HepG2 (cell line): ENCODE results near the gene LRBA. TPM values are rescaled to one million over a fixed set of nuclear protein-coding genes. Genes with fewer than 3 reads are reported as not detected.

Source experiments
- ATAC-seq: fragments of 200-7000 bp; cut with Tn5 transposase; 3 replicates; pipeline ENCODE4 v1.9.1; 2020; ENCODE audit warnings: mild to moderate bottlenecking, moderate library complexity
- BruUV-seq: library from RNA; stranded (reverse); fragments of 400-500 nt; replicated peaks from 2 replicates; lab custom pipeline; 2021; lab: Mats Ljungman, UMichigan
- CTCF ChIA-PET: fragments of 300-600 bp; formaldehyde crosslinking; extraction: SDS; loops from one replicate; lab custom pipeline; 2021; ENCODE audit warnings: low total read pairs, inconsistent platforms, low intra/inter-chr PET ratio; lab: Yijun Ruan, JAX
- POLR2A ChIA-PET: fragments of 350-600 bp; sonication (Branson Sonifier 250); formaldehyde crosslinking; loops from one replicate; lab custom pipeline; 2020; ENCODE audit warnings: antibody characterized with exemption, inconsistent platforms; lab: Yijun Ruan, JAX
- DNase-seq: peaks from one replicate; pipeline ENCODE4 v3.0.0-alpha.2; 2015; ENCODE audit warnings: low spot score
- FAIRE-seq: peaks from 3 replicates; lab custom pipeline; 2011; peaks lifted over from hg19 to GRCh38; lab: Jason Lieb, UNC
- H2AFZ ChIP-seq: one replicate; pipeline ENCODE4 v1.6.1; 2011; ENCODE audit warnings: low read length, inconsistent platforms
- H3K27ac ChIP-seq: fragments of 300-600 bp; 3 replicates; pipeline ENCODE4 v1.8.0; 2011; ENCODE audit warnings: mixed run types, mild to moderate bottlenecking, mixed read lengths, low read length, inconsistent platforms; ENCODE audit not compliant: insufficient read depth; ENCODE audit errors: extremely low read length
- H3K27me3 ChIP-seq, 2 experiments: fragments of 200-600 bp in 1 of 2; 2 replicates in 1 of 2; 3 replicates in 1 of 2; pipeline versions ENCODE4 v1.6.0 to v1.8.0; 2011; ENCODE audit warnings: low read length in 2 of 2, mild to moderate bottlenecking in 2 of 2, moderate library complexity in 2 of 2, inconsistent platforms in 1 of 2; ENCODE audit not compliant: insufficient read depth in 2 of 2, control insufficient read depth in 1 of 2
- H3K36me3 ChIP-seq, 2 experiments: fragments of 200-600 bp in 1 of 2; replicated peaks in 1 of 2; 2 replicates in 1 of 2; 3 replicates in 1 of 2; pipeline versions ENCODE4 v1.5.1 to v1.8.0; 2011; ENCODE audit warnings: low read length in 2 of 2, inconsistent platforms in 1 of 2; ENCODE audit not compliant: insufficient read depth in 2 of 2, control insufficient read depth in 1 of 2
- H3K4me1 ChIP-seq: 2 replicates; pipeline ENCODE4 v1.5.1; 2012; ENCODE audit warnings: low read length, inconsistent platforms; ENCODE audit not compliant: insufficient read depth
- H3K4me2 ChIP-seq: 2 replicates; pipeline ENCODE4 v1.6.0; 2011; ENCODE audit warnings: low read depth, low read length, inconsistent platforms
- H3K4me3 ChIP-seq, 3 experiments: fragments of 200-600 bp in 1 of 3; sonication (generic), shearing (Covaris generic) in 1 of 3; replicated peaks in 1 of 3; 2 replicates each; pipeline ENCODE4 v1.5.1; 2011 to 2016; ENCODE audit warnings: low read length in 3 of 3, inconsistent platforms in 2 of 3, low read depth in 2 of 3, mild to moderate bottlenecking in 2 of 3, control low read depth in 1 of 3, mixed read lengths in 1 of 3; ENCODE audit not compliant: insufficient read depth in 1 of 3
- H3K79me2 ChIP-seq: one replicate; pipeline ENCODE4 v1.6.1; 2011; ENCODE audit warnings: low read length, inconsistent platforms; ENCODE audit not compliant: insufficient read depth
- H3K9ac ChIP-seq: 2 replicates; pipeline ENCODE4 v1.6.0; 2011; ENCODE audit warnings: mild to moderate bottlenecking, low read depth, low read length, inconsistent platforms; ENCODE audit not compliant: insufficient read depth
- H3K9me3 ChIP-seq: 2 replicates; pipeline ENCODE4 v1.5.1; 2012; ENCODE audit warnings: mild to moderate bottlenecking, low read length
- H4K20me1 ChIP-seq: 2 replicates; pipeline ENCODE4 v1.6.0; 2011; ENCODE audit warnings: inconsistent platforms, mild to moderate bottlenecking, low read length, moderate library complexity; ENCODE audit not compliant: insufficient read depth
- CHCHD3 ChIP-seq: sonication (generic); formaldehyde crosslinking; IDR thresholded peaks from 2 replicates; pipeline ENCODE4 v1.8.0; 2022; ENCODE audit warnings: mild to moderate bottlenecking, missing genetic modification reagents, moderate library complexity
- KMT2B ChIP-seq: IDR thresholded peaks from 2 replicates; pipeline ENCODE4 v1.6.1; 2016; ENCODE audit warnings: missing genetic modification reagents, missing compliant biosample characterization
- NBN ChIP-seq: fragments of 450-650 bp; conservative IDR thresholded peaks from 2 replicates; pipeline ENCODE4 v1.6.1; 2017
- ONECUT2 ChIP-seq: sonication (generic); formaldehyde crosslinking; IDR thresholded peaks from 2 replicates; pipeline ENCODE4 v1.4.0; 2020; ENCODE audit warnings: missing genetic modification reagents
- SIN3A ChIP-seq: IDR thresholded peaks from 2 replicates; pipeline ENCODE4 v1.6.1; 2011; ENCODE audit warnings: low read depth, mild to moderate bottlenecking, control low read depth, low read length, borderline replicate concordance
- TBX3 ChIP-seq: fragments of 450-650 bp; IDR thresholded peaks from 2 replicates; pipeline ENCODE4 v1.6.1; 2017; ENCODE audit warnings: antibody characterized with exemption, mild to moderate bottlenecking, inconsistent platforms, borderline replicate concordance
- ZKSCAN8 ChIP-seq: IDR thresholded peaks from 2 replicates; pipeline ENCODE4 v1.6.1; 2016; ENCODE audit warnings: borderline replicate concordance, missing genetic modification reagents, missing compliant biosample characterization
- ZNF251 ChIP-seq: sonication (generic); formaldehyde crosslinking; IDR thresholded peaks from 2 replicates; pipeline ENCODE4 v1.9.0; 2021; ENCODE audit warnings: mild to moderate bottlenecking, missing genetic modification reagents
- ZNF317 ChIP-seq: sonication (generic); formaldehyde crosslinking; IDR thresholded peaks from 2 replicates; pipeline ENCODE4 v1.5.0; 2020; ENCODE audit warnings: mild to moderate bottlenecking, missing genetic modification reagents
- ZNF33A ChIP-seq: sonication (generic); formaldehyde crosslinking; IDR thresholded peaks from 2 replicates; pipeline ENCODE4 v1.5.1; 2020; ENCODE audit warnings: missing genetic modification reagents, mild to moderate bottlenecking, moderate library complexity, borderline replicate concordance
- ZNF432 ChIP-seq: sonication (generic); formaldehyde crosslinking; IDR thresholded peaks from 2 replicates; pipeline ENCODE4 v1.5.0; 2020; ENCODE audit warnings: missing genetic modification reagents, mild to moderate bottlenecking, borderline replicate concordance
- WGBS: methylation state at CpG from one replicate; pipeline ENCODE4 v1.1.6; 2017; ENCODE audit warnings: low lambda C conversion rate; 5-methylcytosine and 5-hydroxymethylcytosine counted together
- in situ Hi-C: cut with HindIII; loops from 2 replicates; pipeline ENCODE4 v1.10.0; 2017; ENCODE audit warnings: low pct_unique_long_range_greater_than_20kb; ENCODE audit not compliant: extremely low pct_ligation_motif_present
- intact Hi-C: fragments of 100-400 bp; cut with micrococcal nuclease; formaldehyde crosslinking; loops from one replicate; pipeline ENCODE4 v1.10.0; 2022; ENCODE audit not compliant: unreplicated experiment
- polyA plus RNA-seq, 8 experiments: library from polyadenylated mRNA; depleted of rRNA in 3 of 8; stranded (reverse) in 7 of 8; unstranded in 1 of 8; fragments of >200 nt; fragmentation: Illumina TruSeq in 4 of 8; extraction: Trizol in 4 of 8; gene quantifications; 2 replicates each; pipeline versions ENCODE4 v1.2.1 to v1.2.3, GENCODE V29; 2011 to 2016; ENCODE audit warnings: low read depth in 4 of 8, missing spikeins in 1 of 8, mixed read lengths in 1 of 8; ENCODE audit not compliant: insufficient read depth in 1 of 8
- total RNA-seq, 5 experiments: library from RNA; depleted of rRNA; stranded (reverse); fragments of >200 nt; fragmentation: Illumina TruSeq; extraction: Trizol; gene quantifications; 2 replicates each; pipeline ENCODE4 v1.2.3, GENCODE V29; 2016; ENCODE audit warnings: low read depth in 1 of 5
- TF ChIP-seq, protein P1 (sequence below): sonication (generic); formaldehyde crosslinking; IDR thresholded peaks from 2 replicates; pipeline ENCODE4 v1.8.0; 2023; ENCODE audit warnings: mild to moderate bottlenecking, missing genetic modification reagents

LRBA gene
- total and polyA plus RNA-seq, 2 of the 13 experiments (the other 11 are each of a cell fraction or from before 2014, with no cell fraction given), result 21.0 to 37.2 TPM

DNA sequence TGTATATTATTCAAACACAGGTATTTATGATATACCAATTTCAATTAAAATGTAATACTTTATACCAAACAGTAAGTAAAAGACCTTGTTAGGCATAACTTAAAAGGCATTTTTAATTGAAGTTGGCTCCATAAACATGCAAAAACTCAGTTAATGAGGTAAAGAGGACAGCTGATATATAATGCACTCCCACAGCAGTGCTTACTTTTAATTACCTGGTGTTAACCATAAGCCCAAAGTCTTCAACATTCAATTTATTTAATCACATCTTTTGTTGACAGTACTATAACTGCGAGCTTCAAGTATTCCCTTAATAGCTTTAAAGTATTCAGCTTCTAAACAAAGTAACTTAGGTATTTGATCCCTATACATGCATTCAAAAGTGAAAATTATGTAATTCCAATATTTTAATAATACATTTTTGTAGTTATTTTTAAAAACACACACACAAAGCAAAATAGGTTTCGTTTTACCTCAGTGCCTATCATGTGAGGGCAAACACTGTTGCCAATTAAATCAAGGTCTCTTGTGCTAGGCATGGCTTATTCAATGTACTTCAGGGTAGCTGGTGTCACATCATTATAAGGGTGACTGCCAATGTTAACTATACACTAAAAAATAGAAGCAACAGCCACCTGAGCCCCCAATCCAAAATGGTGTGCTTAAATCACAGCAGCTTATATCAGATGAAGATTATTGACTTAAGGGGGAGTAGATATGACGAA is 197.1 kb downstream of the LRBA start (continued):
- TF ChIP-seq, protein P1, sequence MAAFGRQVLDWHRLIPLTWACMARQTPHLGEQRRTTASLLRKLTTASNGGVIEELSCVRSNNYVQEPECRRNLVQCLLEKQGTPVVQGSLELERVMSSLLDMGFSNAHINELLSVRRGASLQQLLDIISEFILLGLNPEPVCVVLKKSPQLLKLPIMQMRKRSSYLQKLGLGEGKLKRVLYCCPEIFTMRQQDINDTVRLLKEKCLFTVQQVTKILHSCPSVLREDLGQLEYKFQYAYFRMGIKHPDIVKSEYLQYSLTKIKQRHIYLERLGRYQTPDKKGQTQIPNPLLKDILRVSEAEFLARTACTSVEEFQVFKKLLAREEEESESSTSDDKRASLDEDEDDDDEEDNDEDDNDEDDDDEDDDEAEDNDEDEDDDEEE (CRISPR knock-in tag), result no peak
- TF ChIP-seq ONECUT2 (no peak), ZNF432 (CRISPR knock-in tag) (no peak), NBN (no peak), ZNF251 (CRISPR knock-in tag) (no peak), ZKSCAN8 (CRISPR knock-in tag) (no peak), CHCHD3 (CRISPR knock-in tag) (no peak), KMT2B (CRISPR knock-in tag) (no peak), TBX3 (no peak), ZNF33A (no peak)

DNA sequence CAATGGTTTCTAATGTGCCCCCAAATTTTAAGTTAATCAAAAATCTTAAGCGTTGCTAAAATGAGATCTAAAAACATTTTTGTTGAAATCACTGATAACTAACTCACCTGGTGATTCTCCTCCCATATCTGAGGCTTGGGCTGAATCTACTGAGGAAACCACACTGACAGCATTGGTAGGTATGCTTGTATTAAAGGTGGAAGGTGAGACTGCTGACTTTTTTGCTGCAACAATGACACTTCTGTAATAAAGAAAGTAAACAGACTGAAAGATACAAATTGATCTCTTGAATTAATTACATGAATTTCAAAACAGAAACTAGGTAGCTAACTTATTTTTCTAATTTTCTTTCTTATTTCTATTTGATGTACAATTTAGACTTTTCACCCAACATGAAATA is 198.1 kb downstream of the LRBA start:
- ATAC-seq (no peak), FAIRE-seq (no peak), DNase-seq (no peak)
- CTCF ChIA-PET, result no interaction called here
- in situ Hi-C loops, result no loop called here
- no peaks in the 10 kb centered on the region for H3K27me3 ChIP-seq
- H3K4me2 ChIP-seq, result no peak overlapping the region
- WGBS, result 95% methylated on average over 1 of the region's 1 CpG
- no peaks in the 10 kb centered on the region for H3K9me3 ChIP-seq
- no peak for TF ChIP-seq SIN3A
- TF ChIP-seq ZNF317, result peak; percentile 98
- no peaks in the 10 kb centered on the region for H3K4me1 ChIP-seq
- H3K9ac ChIP-seq, result no peak overlapping the region
- intact Hi-C loops, result no loop called here
- BruUV-seq, result no TSS peak
- H3K4me3 ChIP-seq, result no peak overlapping the region
- no peaks in the 10 kb centered on the region for H3K79me2 ChIP-seq
- POLR2A ChIA-PET, result no interaction called here
- H3K27ac ChIP-seq, result no peak overlapping the region
- no peaks in the 10 kb centered on the region for H4K20me1 ChIP-seq
- H3K36me3 ChIP-seq, result 0 out of 5 replicates have a peak, but pooled peaks cover 0 to 10% of the 10 kb centered on the region in 2 experiments
- H2AFZ ChIP-seq, result no peak overlapping the region
